Tibial nerve (tissue), 3 donors: Measurements from ENCODE around the gene HES2.

ENCODE experiments used
- CTCF ChIP-seq, 5 experiments: fragments of 200-600 bp in 3 of 5; fragments of 450-650 bp in 2 of 5; sonication (generic) in 3 of 5; IDR thresholded peaks; one replicate each; pipeline ENCODE4 v1.5.1; 2016 to 2019; ENCODE audit warnings: antibody characterized with exemption in 5 of 5, mild to moderate bottlenecking in 3 of 5, moderate library complexity in 2 of 5
- POLR2A ChIP-seq, 2 donors: fragments of 450-650 bp; IDR thresholded peaks; one replicate each; pipeline ENCODE4 v1.6.1; 2017; ENCODE audit warnings: antibody characterized with exemption in 2 of 2, mild to moderate bottlenecking in 2 of 2, moderate library complexity in 2 of 2

DNA sequence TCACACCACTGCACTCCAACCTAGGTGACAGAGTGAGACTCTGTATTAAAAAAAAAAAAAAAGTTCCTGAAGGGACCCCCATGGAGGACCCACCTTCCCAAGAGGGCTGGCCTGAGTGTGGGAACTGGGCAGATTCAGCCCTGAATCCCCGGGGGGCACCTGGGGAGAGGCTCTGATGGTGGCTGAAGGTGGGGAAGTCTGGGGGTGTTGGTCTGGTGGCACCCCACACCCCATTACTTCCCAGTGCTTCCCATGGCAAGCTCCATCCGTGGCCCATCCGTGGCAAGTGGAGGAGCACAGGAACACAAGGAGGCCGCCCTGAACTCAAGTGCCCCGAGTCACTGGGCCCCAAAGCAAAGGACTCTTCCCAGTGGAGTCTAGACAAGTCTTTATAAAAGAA lies 47.0 kb upstream of the HES2 start:
- TF ChIP-seq CTCF (IDR thresholded peaks at IDR 0.05) (no peak), POLR2A (IDR thresholded peaks at IDR 0.05) (no peak)
